TTC549 (cell line): ENCODE measurements around the gene CD83.

Experiments used
- FAIRE-seq: peaks from 2 replicates; lab custom pipeline; 2012; peaks lifted over from hg19 to GRCh38; lab: Jason Lieb, UNC

The CD83 gene

GRCh38 chr6:14092316-14092715 lies 25.3 kb upstream of the CD83 start:
- FAIRE-seq: no peak

- FAIRE-seq: no peak
Measured at GRCh38 chr6:14092838-14093789, 24.5 kb upstream of the CD83 start.

GRCh38 chr6:14094721-14095120 lies 22.9 kb upstream of the CD83 start:
- FAIRE-seq: no peak

GRCh38 chr6:14095437-14095836 lies 22.1 kb upstream of the CD83 start:
- no peak for FAIRE-seq

- no peak for FAIRE-seq
Measured at GRCh38 chr6:14100138-14100537, 17.4 kb upstream of the CD83 start.

GRCh38 chr6:14100966-14101365 lies 16.6 kb upstream of the CD83 start:
- FAIRE-seq: no peak

GRCh38 chr6:14102383-14102782 lies 15.2 kb upstream of the CD83 start:
- FAIRE-seq: no peak

GRCh38 chr6:14105547-14105946 lies 12.0 kb upstream of the CD83 start:
- no peak for FAIRE-seq

- FAIRE-seq: no peak
Measured at GRCh38 chr6:14107000-14107399, 10.6 kb upstream of the CD83 start.

- FAIRE-seq: no peak
Measured at GRCh38 chr6:14107711-14108494, 9.7 kb upstream of the CD83 start.

- no peak for FAIRE-seq
Measured at GRCh38 chr6:14108571-14109410, 8.8 kb upstream of the CD83 start.

GRCh38 chr6:14109411-14109826 lies 8.2 kb upstream of the CD83 start:
- no peak for FAIRE-seq

- no peak for FAIRE-seq
Measured at GRCh38 chr6:14110001-14110818, 7.4 kb upstream of the CD83 start.

- no peak for FAIRE-seq
Measured at GRCh38 chr6:14113976-14114375, 3.6 kb upstream of the CD83 start.

GRCh38 chr6:14118091-14118439 lies 493 bp downstream of the CD83 start:
- FAIRE-seq: no peak

- no peak for FAIRE-seq
Measured at GRCh38 chr6:14118446-14118845, 874 bp downstream of the CD83 start.

GRCh38 chr6:14119784-14120183 lies 2.2 kb downstream of the CD83 start:
- no peak for FAIRE-seq

- no peak for FAIRE-seq
Measured at GRCh38 chr6:14120546-14120945, 3.0 kb downstream of the CD83 start.

GRCh38 chr6:14121936-14122344 lies 4.4 kb downstream of the CD83 start:
- FAIRE-seq: no peak

GRCh38 chr6:14123386-14124111 lies 6.0 kb downstream of the CD83 start:
- no peak for FAIRE-seq

GRCh38 chr6:14125346-14125745 lies 7.8 kb downstream of the CD83 start:
- no peak for FAIRE-seq
